ENCODE results near the gene POLH. TPM values are rescaled to one million over a fixed set of nuclear protein-coding genes. Genes with fewer than 3 reads are reported as not detected.
"Not testable (repeated sequence)": the region's sequence is repeated elsewhere in the genome, so short reads cannot be mapped to it uniquely, and the experiment has no call there.

Gene POLH
- total RNA-seq, result 8.1 and 12.6 TPM in 2 replicates

DNA sequence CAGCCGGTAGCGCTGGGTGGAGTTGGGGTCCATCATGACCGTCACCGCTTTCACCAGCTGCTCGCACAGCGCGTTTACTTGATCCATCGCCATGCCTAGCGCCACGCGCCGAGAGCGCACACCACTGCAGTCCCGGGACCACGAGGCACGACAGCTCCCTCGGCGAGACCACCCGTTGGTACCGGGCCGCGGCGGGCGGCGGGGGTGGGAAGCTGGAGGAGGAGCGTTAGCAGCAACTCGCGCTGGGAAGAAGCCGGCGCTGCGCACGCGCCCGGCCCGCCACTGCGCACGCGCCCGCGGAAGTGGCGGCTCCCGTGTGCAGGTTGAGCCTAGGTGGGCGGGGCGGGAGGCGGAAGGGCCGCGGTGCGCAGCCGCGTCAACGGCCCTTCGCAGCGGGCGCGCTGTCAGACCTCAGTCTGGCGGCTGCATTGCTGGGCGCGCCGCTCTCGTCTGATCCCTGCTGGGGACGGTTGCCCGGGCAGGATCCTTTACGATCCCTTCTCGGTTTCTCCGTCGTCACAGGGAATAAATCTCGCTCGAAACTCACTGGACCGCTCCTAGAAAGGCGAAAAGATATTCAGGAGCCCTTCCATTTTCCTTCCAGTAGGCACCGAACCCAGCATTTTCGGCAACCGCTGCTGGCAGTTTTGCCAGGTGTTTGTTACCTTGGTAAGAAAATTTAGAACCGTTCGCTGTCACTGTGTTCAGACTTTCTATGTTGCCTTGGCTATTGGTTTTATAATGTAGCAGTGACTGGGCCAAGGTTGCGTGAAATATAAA, at the start of gene POLH, which contains the start of gene XPO5:
TSS of gene POLH (plus strand) at position 414 of the 780 bp plus-strand sequence. CDS start 6,135 bp downstream, outside the sequence.
TSS of gene XPO5 (minus strand) at position 267 of the 780 bp plus-strand sequence. CDS start at position 93, 174 bp downstream.
- DNase-seq (ENCODE audit: low read depth in 2 of 2), result peak; percentile 95 to 96

DNA sequence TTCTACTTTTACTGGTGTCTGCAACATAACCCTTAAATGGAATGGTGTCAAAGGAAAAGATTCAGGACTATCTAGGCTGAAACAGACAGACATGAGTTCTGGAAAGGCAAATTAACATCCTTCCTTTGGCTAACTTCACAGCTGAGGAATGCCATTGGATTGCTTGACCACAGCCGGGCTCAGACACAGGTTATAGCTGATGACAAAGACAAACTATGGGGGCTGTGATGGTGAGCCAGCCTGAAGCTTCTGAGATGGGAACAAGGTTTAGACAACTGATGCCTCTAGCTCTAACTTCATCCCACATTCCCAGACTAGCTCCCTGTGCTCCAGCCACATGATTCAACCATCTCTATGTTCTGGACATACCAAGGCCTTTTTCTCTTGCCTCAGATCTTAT, 43.8 kb upstream of the POLH start:
- DNase-seq (ENCODE audit: low read depth in 2 of 2), result no peak

- DNase-seq (ENCODE audit: low read depth in 2 of 2), result not testable (repeated sequence)
Measured at GRCh38 chr6:43538986-43539385, 37.0 kb upstream of the POLH start.

DNA sequence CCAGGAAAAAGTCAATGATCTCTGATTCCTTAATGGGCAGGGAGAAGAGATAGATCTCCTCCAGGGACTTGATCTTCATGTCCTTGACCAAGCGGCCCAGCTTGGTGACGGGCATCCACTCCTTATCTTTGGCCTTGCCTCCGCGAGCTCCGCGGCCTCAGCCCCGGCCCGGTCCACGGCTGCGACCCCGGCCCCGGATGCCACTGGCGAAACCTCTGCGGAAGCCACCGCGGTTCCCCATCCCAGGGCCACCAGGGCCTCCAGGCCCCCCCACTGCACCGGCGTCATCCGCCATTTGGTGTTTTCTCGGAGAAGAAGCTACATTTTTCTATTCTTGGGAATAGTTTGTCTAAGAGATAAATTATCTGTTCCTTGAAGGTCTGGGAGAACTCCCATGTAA, 36.6 kb upstream of the POLH start:
- DNase-seq (ENCODE audit: low read depth in 2 of 2), result not testable (repeated sequence)

DNA sequence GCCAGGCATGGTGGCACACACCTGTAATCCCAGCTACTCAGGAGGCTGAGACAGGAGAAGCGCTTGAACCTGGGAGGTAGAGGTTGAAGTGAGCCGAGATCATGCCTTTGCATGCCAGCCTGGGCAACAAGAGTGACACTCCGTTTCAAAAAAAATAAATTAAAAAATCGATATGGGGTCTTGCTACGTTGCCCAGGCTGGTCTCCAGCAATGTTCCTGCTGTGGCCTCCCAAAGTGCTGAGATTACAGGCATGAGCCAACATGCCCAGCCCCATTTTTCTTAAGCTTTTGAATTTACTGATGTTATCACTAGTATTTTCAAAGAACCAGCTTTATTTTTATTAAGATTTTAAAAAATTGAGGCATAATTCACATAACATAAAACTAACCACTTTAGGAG, 35.5 kb upstream of the POLH start:
- DNase-seq (ENCODE audit: low read depth in 2 of 2), result no peak

DNA sequence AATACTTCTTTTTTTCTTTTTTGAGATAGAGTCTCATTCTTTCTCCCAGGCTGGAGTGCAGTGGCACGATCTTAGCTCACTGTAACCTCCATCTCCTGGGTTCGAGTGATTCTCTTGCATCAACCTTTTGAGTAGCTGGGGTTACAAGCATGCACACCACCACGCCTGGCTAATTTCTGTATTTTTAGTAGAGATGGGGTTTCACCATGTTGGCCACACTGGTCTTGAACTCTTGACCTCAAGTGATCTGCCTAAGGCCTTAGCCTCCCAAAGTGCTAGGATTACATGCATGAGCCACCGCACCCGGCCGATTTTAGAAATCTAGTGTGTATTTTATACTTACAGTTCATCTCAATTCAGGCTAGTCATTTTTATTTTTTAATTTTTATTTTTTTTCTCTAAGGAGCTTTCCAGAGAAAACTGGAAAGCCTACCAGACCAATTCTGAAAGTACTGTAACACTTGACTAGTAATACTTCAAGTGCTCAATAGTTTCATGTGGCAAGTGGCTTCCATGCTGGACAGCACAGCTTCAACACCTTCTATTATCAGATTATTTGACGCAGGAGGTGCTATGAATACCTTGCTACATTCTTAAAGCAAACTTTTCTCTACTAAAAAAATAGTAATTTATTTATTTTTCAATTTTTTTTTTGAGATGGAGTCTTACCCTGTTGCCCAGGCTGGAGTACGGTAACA, 34.1 kb upstream of the POLH start:
- DNase-seq (ENCODE audit: low read depth in 2 of 2), result no peak

DNA sequence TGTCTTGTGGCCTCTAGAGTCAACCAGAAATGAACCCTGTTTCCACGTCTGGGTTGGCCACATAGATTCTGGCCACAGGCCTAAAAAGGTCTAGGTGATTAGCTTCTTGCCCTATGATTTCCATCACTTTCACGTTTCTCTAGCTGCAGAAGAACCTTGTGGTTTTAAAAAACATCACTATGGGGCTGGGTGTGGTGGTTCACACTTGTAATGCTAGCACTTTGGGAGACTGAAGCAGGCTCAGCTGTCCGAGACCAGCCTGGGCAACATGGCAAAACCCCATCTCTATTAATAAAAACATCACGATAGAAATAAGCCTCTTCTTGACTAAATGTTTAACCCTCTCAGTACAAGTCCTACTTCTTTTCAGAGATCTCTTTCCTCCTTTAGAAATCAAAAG, 31.5 kb upstream of the POLH start:
- no peak for DNase-seq (ENCODE audit: low read depth in 2 of 2)

DNA sequence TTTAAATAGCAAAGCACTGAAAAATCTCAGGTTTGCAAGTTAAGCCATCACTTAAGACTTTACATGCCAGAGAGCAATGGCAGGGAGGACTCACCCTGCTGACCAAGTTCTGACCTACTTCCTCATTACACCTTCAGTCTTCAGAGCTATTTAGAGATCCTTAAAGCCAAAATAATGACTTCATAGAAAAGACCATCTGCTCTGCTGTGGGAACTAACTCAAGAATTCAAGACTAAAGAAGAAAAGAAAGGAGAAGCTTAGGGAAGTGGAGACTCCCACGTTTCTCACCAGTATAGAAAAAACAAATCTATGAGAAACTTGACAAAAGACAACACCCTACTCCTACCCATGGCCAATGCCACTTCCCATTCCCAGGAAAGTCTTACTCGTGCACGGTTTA, 28.8 kb upstream of the POLH start:
- DNase-seq (ENCODE audit: low read depth in 2 of 2), result no peak

GRCh38 chr6:43557620-43558019, 18.4 kb upstream of the POLH start:
- not testable (repeated sequence) for DNase-seq (ENCODE audit: low read depth in 2 of 2)

DNA sequence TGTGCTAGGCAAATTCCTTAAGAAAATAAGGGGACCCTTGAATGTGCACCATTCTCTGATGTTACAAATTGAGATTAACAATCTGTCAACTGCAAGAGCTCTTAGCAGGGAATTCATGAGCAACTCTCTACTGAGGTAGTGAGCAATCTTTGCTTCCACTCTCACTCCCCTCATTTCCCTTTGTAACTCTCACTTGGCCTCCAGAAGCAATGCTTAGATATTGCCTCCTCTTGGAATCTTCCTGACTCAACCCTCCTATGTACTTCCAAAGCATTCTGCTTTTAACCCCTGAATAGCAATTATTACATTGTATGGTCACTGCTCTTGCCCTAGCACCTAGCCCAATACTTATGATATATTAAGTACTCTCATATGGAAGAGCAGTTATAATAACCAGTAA, 16.7 kb upstream of the POLH start:
- no peak for DNase-seq (ENCODE audit: low read depth in 2 of 2)

DNA sequence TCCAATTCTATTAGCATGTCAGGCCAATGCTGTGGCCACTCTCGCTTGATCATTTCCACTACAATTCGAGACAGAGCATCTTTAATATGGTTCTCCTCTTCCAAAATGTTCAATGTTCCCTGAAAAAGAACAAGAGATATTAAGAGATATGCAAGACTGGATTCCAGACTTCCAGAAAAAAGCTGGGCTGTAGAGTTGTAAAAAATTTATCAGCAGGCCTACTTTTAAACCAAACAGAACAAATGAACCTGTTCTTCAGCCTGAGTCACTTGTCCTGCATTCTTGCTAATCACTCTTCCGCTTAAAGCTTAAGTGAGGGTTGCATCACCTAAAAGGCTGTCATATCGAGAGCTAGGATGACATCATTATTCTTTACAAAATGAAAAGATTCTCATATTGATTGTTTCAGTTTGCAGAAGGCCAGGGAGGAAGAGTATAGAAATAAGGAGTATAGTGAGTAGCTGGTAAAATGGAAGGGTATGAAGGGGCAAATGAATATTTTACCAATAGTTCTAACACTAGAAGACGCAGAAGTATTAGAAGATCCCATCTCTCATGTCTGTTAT, 5.0 kb upstream of the POLH start:
- peak in 1 of 2 donors; percentile 62 for DNase-seq (ENCODE audit: low read depth in 2 of 2)

GRCh38 chr6:43572015-43572414, 4.0 kb upstream of the POLH start:
- DNase-seq (ENCODE audit: low read depth in 2 of 2), result no peak

- peak; percentile 40 to 47 for DNase-seq (ENCODE audit: low read depth in 2 of 2)
Measured at GRCh38 chr6:43575105-43575771, 747 bp upstream of the POLH start.

DNA sequence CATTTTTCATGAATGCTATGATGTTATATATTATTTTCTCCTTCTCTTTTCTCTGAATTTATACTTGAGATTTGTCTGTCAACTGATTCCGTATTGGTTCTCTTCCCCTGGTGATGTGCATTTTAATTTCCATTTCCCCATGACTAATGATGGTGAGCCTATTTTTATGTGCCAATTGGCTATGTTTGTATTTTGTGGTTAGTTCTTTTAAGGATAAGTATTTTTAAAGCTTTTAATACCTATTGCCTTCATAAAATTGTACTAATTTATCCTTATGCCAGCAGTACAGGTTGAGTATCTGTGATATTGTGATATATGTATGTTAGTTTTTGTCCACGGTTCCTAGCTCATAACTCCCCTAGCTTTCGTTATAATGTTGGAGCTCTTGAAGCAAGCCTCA, 2.8 kb downstream of the POLH start:
- DNase-seq (ENCODE audit: low read depth in 2 of 2), result no peak

DNA sequence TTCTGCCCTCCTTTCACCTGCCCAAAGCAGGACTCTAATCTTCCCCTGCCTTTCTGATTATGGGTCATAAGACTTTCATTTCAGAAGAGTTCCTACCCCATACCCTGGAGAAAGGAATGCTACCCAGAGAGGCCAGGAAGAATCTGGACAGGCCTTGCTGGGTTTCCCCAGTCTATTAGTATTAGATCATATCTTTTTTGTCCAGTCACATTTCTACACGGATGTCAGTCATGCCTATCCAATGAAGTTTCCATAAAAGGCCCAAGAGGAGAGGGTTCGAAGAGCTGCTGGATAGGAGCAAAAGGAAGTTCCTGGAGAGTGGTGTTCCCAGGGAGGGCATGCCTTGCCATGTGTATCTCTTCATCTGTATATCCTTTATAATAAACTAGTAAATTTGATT, 3.2 kb downstream of the POLH start:
- DNase-seq (ENCODE audit: low read depth in 2 of 2), result peak; percentile 9 to 55

DNA sequence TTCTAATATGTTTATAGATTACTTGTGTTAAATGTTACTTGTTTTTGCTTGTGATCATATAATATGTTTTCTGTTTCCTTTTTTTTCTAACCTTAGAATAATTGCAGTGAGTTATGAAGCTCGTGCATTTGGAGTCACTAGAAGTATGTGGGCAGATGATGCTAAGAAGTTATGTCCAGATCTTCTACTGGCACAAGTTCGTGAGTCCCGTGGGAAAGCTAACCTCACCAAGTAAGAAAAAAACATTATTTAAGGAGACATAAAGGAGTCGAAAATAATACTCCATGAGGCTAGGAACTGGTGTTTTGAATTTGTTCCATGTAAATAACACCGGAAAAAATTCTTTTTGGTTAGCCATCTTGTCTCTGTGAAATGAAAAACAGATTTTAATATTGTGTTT, 6.9 kb downstream of the POLH start:
- DNase-seq (ENCODE audit: low read depth in 2 of 2), result no peak

GRCh38 chr6:43584892-43585570, 9.0 kb downstream of the POLH start:
- DNase-seq (ENCODE audit: low read depth in 2 of 2), result no peak

GRCh38 chr6:43588194-43588593, 12.2 kb downstream of the POLH start:
- no peak for DNase-seq (ENCODE audit: low read depth in 2 of 2)

GRCh38 chr6:43589564-43589963, 13.6 kb downstream of the POLH start:
- not testable (repeated sequence) for DNase-seq (ENCODE audit: low read depth in 2 of 2)

GRCh38 chr6:43593938-43594337, 18.0 kb downstream of the POLH start:
- no peak for DNase-seq (ENCODE audit: low read depth in 2 of 2)

- no peak for DNase-seq (ENCODE audit: low read depth in 2 of 2)
Measured at GRCh38 chr6:43600595-43600994, 24.6 kb downstream of the POLH start.
